Parathyroid adenoma (tissue), 2 donors: ENCODE results near the gene OBSL1.

Source experiments
- H2AFZ ChIP-seq: fragments of 300-600 bp; sonication (generic); one replicate; pipeline ENCODE4 v1.7.0; 2017; ENCODE audit warnings: antibody characterized with exemption, mild to moderate bottlenecking
- H3K27ac ChIP-seq: fragments of 300-600 bp; sonication (generic); one replicate; pipeline ENCODE4 v1.7.0; 2017
- H3K27me3 ChIP-seq: fragments of 300-600 bp; sonication (generic); one replicate; pipeline ENCODE4 v1.7.0; 2017; ENCODE audit warnings: low read length; ENCODE audit not compliant: control insufficient read depth, insufficient read depth
- H3K36me3 ChIP-seq: fragments of 300-600 bp; sonication (generic); one replicate; pipeline ENCODE4 v1.7.0; 2017; ENCODE audit warnings: low read length; ENCODE audit not compliant: control insufficient read depth, insufficient read depth
- H3K4me1 ChIP-seq: fragments of 300-600 bp; sonication (generic); one replicate; pipeline ENCODE4 v1.7.0; 2017; ENCODE audit warnings: control low read depth
- H3K4me2 ChIP-seq: fragments of 300-600 bp; sonication (generic); one replicate; pipeline ENCODE4 v1.7.0; 2017; ENCODE audit warnings: low read length
- H3K4me3 ChIP-seq: fragments of 300-600 bp; sonication (generic); one replicate; pipeline ENCODE4 v1.7.0; 2017; ENCODE audit warnings: low read depth, low read length
- H3K79me2 ChIP-seq: fragments of 300-600 bp; sonication (generic); one replicate; pipeline ENCODE4 v1.7.0; 2017; ENCODE audit warnings: control low read depth
- H3K9ac ChIP-seq: fragments of 300-600 bp; sonication (generic); one replicate; pipeline ENCODE4 v1.7.0; 2017; ENCODE audit warnings: mild to moderate bottlenecking
- H3K9me3 ChIP-seq: fragments of 300-600 bp; sonication (generic); one replicate; pipeline ENCODE4 v1.7.0; 2017; ENCODE audit warnings: low read length; ENCODE audit not compliant: control insufficient read depth
- TF ChIP-seq, protein P1 (sequence below): fragments of 300-600 bp; sonication (generic); IDR thresholded peaks from one replicate; pipeline ENCODE4 v1.7.0; 2017; ENCODE audit warnings: antibody characterized with exemption, mild to moderate bottlenecking
- donor health status: primary hyperparathyroidism.

Gene OBSL1

DNA sequence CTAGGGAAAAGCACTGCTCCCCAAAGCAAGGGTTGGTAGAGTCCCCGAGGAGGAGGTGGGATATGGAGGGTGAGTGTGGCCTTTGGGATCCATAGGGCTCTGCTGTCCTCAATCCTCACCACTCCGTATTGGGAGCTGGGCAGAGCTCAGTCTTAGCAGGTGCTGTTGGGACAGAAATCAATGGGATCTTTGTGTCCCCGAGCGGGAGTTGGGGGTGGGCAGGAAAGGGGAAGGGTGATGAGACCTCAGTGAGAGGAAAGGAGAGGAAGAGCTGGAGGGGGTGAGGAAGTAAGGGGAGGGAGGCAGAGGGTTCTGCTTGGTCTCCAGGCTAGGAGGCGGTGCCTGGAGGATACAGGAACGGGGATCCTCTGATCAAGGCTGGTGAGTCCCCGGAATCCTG is 54.5 kb downstream of the OBSL1 start:
- Histone ChIP-seq H3K4me2 (no peak overlapping the region), H3K4me1 (peaks cover 6% of the 10 kb centered on the region), H3K79me2 (no peaks in the 10 kb centered on the region), H3K9ac (no peak overlapping the region), H2AFZ (no peak overlapping the region), H3K27ac (no peak overlapping the region), H3K27me3 (peaks cover 9% of the 10 kb centered on the region), H3K9me3 (no peaks in the 10 kb centered on the region), H3K36me3 (no peaks in the 10 kb centered on the region), H3K4me3 (no peak overlapping the region)
- TF ChIP-seq, protein P1, sequence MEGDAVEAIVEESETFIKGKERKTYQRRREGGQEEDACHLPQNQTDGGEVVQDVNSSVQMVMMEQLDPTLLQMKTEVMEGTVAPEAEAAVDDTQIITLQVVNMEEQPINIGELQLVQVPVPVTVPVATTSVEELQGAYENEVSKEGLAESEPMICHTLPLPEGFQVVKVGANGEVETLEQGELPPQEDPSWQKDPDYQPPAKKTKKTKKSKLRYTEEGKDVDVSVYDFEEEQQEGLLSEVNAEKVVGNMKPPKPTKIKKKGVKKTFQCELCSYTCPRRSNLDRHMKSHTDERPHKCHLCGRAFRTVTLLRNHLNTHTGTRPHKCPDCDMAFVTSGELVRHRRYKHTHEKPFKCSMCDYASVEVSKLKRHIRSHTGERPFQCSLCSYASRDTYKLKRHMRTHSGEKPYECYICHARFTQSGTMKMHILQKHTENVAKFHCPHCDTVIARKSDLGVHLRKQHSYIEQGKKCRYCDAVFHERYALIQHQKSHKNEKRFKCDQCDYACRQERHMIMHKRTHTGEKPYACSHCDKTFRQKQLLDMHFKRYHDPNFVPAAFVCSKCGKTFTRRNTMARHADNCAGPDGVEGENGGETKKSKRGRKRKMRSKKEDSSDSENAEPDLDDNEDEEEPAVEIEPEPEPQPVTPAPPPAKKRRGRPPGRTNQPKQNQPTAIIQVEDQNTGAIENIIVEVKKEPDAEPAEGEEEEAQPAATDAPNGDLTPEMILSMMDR: no peak

DNA sequence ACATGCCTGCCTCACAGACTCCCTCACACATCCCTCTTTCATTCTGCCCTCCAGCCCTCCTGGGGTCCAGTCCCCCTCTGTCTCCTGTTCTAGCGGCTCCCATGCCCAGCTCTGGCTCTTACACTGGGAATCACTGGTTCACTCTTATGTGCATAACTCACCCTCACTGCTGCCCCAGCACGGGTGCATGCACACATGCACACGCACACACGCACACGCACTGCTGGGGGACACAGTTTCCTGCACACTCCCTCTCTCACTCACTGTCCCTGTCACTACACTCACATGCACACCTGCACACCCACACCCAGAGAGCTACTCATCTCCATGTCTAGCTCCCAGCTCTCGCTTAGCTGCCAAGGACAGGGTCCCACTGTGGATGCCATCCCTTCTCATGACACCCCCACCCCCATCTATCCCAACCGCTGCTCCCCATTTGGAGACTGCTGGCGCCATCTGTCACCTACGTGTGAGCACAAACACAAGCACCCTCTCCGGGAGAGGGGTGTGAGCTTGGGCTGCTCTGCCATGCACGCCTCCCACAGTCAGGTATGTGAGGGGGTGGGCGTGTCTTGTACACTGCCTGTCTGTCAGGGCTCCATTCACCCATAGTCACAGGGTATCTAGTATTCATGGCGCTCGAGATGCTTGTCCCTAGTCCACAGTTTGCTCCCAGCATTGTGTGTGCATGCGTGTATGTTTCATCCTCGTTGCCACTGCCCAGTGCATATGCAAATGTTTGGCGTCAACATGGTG is 55.3 kb downstream of the OBSL1 start:
- no peaks in the 10 kb centered on the region for H3K9me3 ChIP-seq
- TF ChIP-seq, protein P1: no peak

DNA sequence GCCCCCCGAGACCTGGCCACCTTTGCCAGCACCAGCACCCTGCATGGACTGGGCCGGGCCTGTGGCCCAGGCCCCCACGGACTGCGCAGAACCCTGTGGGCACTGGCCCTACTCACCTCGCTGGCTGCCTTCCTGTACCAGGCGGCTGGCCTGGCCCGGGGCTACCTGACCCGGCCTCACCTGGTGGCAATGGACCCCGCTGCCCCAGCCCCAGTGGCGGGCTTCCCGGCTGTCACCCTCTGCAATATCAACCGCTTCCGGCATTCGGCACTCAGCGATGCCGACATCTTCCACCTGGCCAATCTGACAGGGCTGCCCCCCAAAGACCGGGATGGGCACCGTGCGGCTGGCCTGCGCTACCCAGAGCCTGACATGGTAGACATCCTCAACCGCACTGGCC is 56.5 kb downstream of the OBSL1 start:
- H3K4me3 ChIP-seq: no peak overlapping the region
- no peak overlapping the region for H3K27ac ChIP-seq

More for the DNA sequence above, 55.3 kb downstream of the OBSL1 start:
- Histone ChIP-seq H3K9ac (no peak overlapping the region), H3K4me3 (no peak overlapping the region), H3K4me1 (peaks cover 6% of the 10 kb centered on the region), H3K27ac (no peak overlapping the region), H3K36me3 (no peaks in the 10 kb centered on the region), H3K27me3 (peaks cover 9% of the 10 kb centered on the region), H2AFZ (no peak overlapping the region), H3K4me2 (no peak overlapping the region), H3K79me2 (no peaks in the 10 kb centered on the region)

DNA sequence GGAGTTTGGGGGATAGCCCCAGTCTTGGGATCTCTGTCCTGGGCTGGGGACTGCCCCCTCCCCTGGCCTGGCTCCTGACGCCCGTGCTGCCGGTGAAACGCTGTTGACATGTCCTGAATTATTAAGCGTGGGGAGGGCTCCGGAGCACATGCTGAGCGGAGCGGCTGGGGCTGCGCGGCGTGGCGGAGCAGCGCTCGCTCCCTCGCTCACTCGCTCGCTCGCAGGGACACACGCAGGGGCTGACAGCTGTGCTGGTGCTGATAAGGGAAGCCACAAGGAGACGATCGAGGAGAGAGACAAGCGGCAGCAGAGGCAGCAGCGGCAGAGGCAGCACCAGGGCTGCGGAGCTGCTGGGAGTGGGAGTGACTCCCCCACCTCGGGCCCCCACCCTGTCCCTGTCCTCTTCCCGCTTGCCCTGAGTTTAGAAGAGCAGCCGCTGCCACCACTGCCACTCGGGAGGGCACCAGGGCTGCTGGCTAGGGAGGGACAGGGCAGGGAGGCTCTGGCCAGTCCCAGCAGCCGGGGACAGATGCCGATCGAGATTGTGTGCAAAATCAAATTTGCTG is 57.1 kb downstream of the OBSL1 start, which contains the start of gene ASIC4:
TSS of gene ASIC4 (plus strand) at position 287 of the 566 bp plus-strand sequence. CDS start at position 530, 243 bp downstream.
- Histone ChIP-seq H3K27ac (no peak within 1 kb of the TSS), H2AFZ (peak within 1 kb of the TSS; percentile 22), H3K4me3 (no peak within 1 kb of the TSS), H3K4me2 (peak within 1 kb of the TSS; percentile 31), H3K9ac (no peak within 1 kb of the TSS), H3K9me3 (no peaks in the 10 kb centered on the region), H3K4me1 (peaks cover 14% of the 10 kb centered on the region), H3K79me2 (no peaks in the 10 kb centered on the region), H3K27me3 (peaks cover 14% of the 10 kb centered on the region), H3K36me3 (no peaks in the 10 kb centered on the region)
- TF ChIP-seq, protein P1: no peak

More for the DNA sequence above, 56.5 kb downstream of the OBSL1 start:
- Histone ChIP-seq H3K9me3 (no peaks in the 10 kb centered on the region), H2AFZ (no peak overlapping the region), H3K4me2 (no peak overlapping the region), H3K4me1 (peaks cover 11% of the 10 kb centered on the region), H3K36me3 (no peaks in the 10 kb centered on the region), H3K27me3 (peaks cover 14% of the 10 kb centered on the region), H3K9ac (no peak overlapping the region), H3K79me2 (no peaks in the 10 kb centered on the region)
- TF ChIP-seq, protein P1: no peak
